Ovary (tissue), 3 donors: ENCODE measurements around the gene GPR180.

Experiments used
- CTCF ChIP-seq, 3 donors: fragments of 450-650 bp in 2 of 3; fragments of 200-600 bp in 1 of 3; IDR thresholded peaks; one replicate each; pipeline versions ENCODE4 v1.5.1 to v1.8.0; 2016 to 2022; ENCODE audit warnings: antibody characterized with exemption in 3 of 3, mild to moderate bottlenecking in 1 of 3
- EP300 ChIP-seq: sonication (generic); formaldehyde crosslinking; IDR thresholded peaks from one replicate; pipeline ENCODE4 v1.6.1; 2017; ENCODE audit warnings: antibody characterized with exemption
- POLR2A ChIP-seq: fragments of 450-650 bp; IDR thresholded peaks from one replicate; pipeline ENCODE4 v1.6.1; 2017; ENCODE audit warnings: antibody characterized with exemption, mild to moderate bottlenecking, moderate library complexity
- donor health status: DM: no; HTN: no; CAD: no.

- TF ChIP-seq EP300, result no peak
- TF ChIP-seq CTCF (IDR thresholded peaks at IDR 0.05), result no peak
- peak; percentile 69 for TF ChIP-seq POLR2A
Measured at GRCh38 chr13:94601446-94602431, at the start of gene GPR180.
